HuH-7.5 (cell line): ENCODE results near the gene NUBP1.
"Not testable (repeated sequence)": the region's sequence is repeated elsewhere in the genome, so short reads cannot be mapped to it uniquely, and the experiment has no call there.

ENCODE experiments used
- DNase-seq: peaks from one replicate; pipeline ENCODE4 v3.0.0; 2011; ENCODE audit warnings: low spot score

Gene NUBP1

GRCh38 chr16:10743610-10744369 lies at the start of gene NUBP1:
TSS of gene NUBP1 (plus strand) at chr16:10743842. CDS start at chr16:10743864, 22 bp downstream.
- DNase-seq, result peak; percentile 88

- DNase-seq, result no peak
These were observed 49.8 kb upstream of the NUBP1 start for GRCh38 chr16:10693889-10694288.

- no peak for DNase-seq
These were observed 49.3 kb upstream of the NUBP1 start for GRCh38 chr16:10694306-10694705.

GRCh38 chr16:10694830-10695229 lies 48.8 kb upstream of the NUBP1 start, which contains the start of gene TEKT5:
TSS of gene TEKT5 (minus strand) at chr16:10694930. CDS start at chr16:10694873, 57 bp downstream.
- DNase-seq, result no peak

- DNase-seq, result no peak
These were observed 43.9 kb upstream of the NUBP1 start for GRCh38 chr16:10699756-10700155.

GRCh38 chr16:10708969-10709368 lies 34.7 kb upstream of the NUBP1 start:
- no peak for DNase-seq

GRCh38 chr16:10728003-10728887 lies 15.4 kb upstream of the NUBP1 start:
- no peak for DNase-seq

GRCh38 chr16:10729104-10730048 lies 14.3 kb upstream of the NUBP1 start:
- peak; percentile 29 for DNase-seq

- DNase-seq, result no peak
These were observed 11.9 kb upstream of the NUBP1 start for GRCh38 chr16:10731790-10732189.

GRCh38 chr16:10737068-10737625 lies 6.5 kb upstream of the NUBP1 start:
- DNase-seq, result peak; percentile 49

- DNase-seq, result no peak
These were observed 5.2 kb upstream of the NUBP1 start for GRCh38 chr16:10738231-10739077.

- DNase-seq, result no peak
These were observed 3.4 kb upstream of the NUBP1 start for GRCh38 chr16:10740000-10740844.

GRCh38 chr16:10740845-10741208 lies 2.8 kb upstream of the NUBP1 start:
- DNase-seq, result no peak

GRCh38 chr16:10741249-10741648 lies 2.4 kb upstream of the NUBP1 start:
- DNase-seq, result not testable (repeated sequence)

- no peak for DNase-seq
These were observed 1.8 kb upstream of the NUBP1 start for GRCh38 chr16:10741844-10742243.

- no peak for DNase-seq
These were observed 424 bp upstream of the NUBP1 start for GRCh38 chr16:10743227-10743609.

GRCh38 chr16:10744370-10745030 lies 858 bp downstream of the NUBP1 start:
- DNase-seq, result no peak

- no peak for DNase-seq
These were observed 2.2 kb downstream of the NUBP1 start for GRCh38 chr16:10745841-10746240.

GRCh38 chr16:10750793-10751192 lies 7.2 kb downstream of the NUBP1 start:
- no peak for DNase-seq
